Right ventricle myocardium inferior (tissue), 1 donor: ENCODE measurements around the gene IPPK. TPM values are rescaled to one million over a fixed set of nuclear protein-coding genes. Genes with fewer than 3 reads are reported as not detected.
"Not testable (repeated sequence)": the region's sequence is repeated elsewhere in the genome, so short reads cannot be mapped to it uniquely, and the experiment has no call there.

Source experiments
- ATAC-seq: fragments of 200-7000 bp; cut with Tn5 transposase; one replicate; pipeline ENCODE4 v1.9.1; 2020; ENCODE audit warnings: mild to moderate bottlenecking, moderate library complexity
- DNase-seq: peaks from one replicate; pipeline ENCODE4 v3.0.0; 2021; ENCODE audit errors: missing footprints
- intact Hi-C: fragments of 100-400 bp; cut with DNase I; formaldehyde crosslinking; loops from one replicate; pipeline ENCODE4 v1.11.0; 2022
- total RNA-seq: library from RNA; stranded (reverse); fragmentation: NEBNext Ultra II Directional; extraction: Animal tissue kit (Norgen Biotek cat#: 25700); gene quantifications from one replicate; pipeline ENCODE4 v1.2.1, GENCODE V29; 2021
- donor health status: DM: no; HTN: yes; CAD: no; lungs with severe emphysema.

The IPPK gene
- total RNA-seq, 1 donor from 2014 or later = 5.9 TPM

- ATAC-seq = peak; percentile 74
Observed at GRCh38 chr9:92610470-92611420, 59.2 kb downstream of the IPPK start.

DNA sequence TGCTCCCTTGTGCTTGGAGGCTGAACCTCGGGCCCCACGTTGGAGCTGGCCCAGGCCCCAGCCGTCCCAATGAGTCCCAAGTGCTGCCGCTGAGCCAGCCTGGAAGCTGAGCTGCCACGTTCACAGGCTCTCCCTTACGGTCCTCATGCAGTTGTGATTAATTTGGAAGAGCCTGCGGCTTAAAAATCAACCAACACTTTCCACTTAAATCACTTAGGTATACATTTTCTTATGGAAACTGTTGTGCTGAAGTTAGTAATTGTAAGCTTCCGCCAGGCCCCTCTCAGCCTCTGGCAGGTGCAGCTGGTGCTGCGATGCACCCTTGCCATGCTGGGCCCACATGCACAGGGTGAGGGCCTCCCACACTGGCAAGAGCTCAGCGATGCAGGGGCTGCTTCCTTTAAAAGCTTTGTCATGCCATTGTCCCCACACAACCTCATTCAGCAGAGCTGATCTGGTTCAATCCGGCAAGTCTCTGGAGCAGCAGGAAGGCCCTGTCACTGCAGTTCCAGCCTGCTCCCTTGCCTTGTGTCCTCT, 61.0 kb downstream of the IPPK start:
- ATAC-seq = peak; percentile 80
- DNase-seq = peak; percentile 80
- intact Hi-C loops = loop anchor here (5.0 to 10.0 kb wide), 2 partner anchors 74 to 127 kb away; partner anchors contain the start of genes ASPN and ECM2

More at GRCh38 chr9:92610470-92611420, 59.2 kb downstream of the IPPK start:
- intact Hi-C loops = loop anchor here (10.0 kb wide), 1 partner anchor 106 kb away; no protein-coding TSS in a partner anchor
- no peak for DNase-seq

GRCh38 chr9:92608241-92608908, 61.6 kb downstream of the IPPK start:
- intact Hi-C loops = loop anchor here (5.0 to 10.0 kb wide), 2 partner anchors 74 to 126 kb away; partner anchors contain the start of genes ASPN and ECM2
- ATAC-seq = no peak
- no peak for DNase-seq

- intact Hi-C loops = loop anchor here (5.0 to 10.0 kb wide), 2 partner anchors 73 to 125 kb away; partner anchors contain the start of genes ASPN and ECM2
- no peak for ATAC-seq
Observed at GRCh38 chr9:92607773-92608172, 62.2 kb downstream of the IPPK start.

DNA sequence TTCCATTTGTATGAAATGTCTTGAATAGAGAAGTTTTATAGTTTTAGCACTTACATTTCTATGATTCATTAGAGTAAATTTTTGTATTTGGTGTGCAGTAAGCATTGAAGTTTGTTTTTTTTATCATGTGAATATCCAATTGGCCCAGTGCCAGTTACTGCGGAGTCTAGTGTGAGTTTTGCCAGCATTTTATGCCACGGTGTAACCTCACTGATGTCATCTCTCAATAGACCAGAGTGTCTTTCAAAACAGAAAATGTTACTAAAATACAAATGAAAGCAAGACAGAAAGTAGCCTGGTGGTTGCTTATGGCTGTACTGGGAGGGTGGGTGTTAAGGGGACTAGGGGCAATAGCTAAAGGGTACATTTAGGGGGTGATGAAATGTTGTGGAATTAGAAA, 62.8 kb downstream of the IPPK start:
- intact Hi-C loops = loop anchor here (5.0 to 10.0 kb wide), 2 partner anchors 72 to 125 kb away; partner anchors contain the start of genes ASPN and ECM2
- DNase-seq = no peak
- ATAC-seq = peak; percentile 35

More at GRCh38 chr9:92607773-92608172, 62.2 kb downstream of the IPPK start:
- no peak for DNase-seq

- no peak for DNase-seq
- no peak for ATAC-seq
- intact Hi-C loops = loop anchor here (5.0 to 10.0 kb wide), 2 partner anchors 70 to 123 kb away; partner anchors contain the start of genes ASPN and ECM2
Observed at GRCh38 chr9:92605224-92605623, 64.7 kb downstream of the IPPK start.

DNA sequence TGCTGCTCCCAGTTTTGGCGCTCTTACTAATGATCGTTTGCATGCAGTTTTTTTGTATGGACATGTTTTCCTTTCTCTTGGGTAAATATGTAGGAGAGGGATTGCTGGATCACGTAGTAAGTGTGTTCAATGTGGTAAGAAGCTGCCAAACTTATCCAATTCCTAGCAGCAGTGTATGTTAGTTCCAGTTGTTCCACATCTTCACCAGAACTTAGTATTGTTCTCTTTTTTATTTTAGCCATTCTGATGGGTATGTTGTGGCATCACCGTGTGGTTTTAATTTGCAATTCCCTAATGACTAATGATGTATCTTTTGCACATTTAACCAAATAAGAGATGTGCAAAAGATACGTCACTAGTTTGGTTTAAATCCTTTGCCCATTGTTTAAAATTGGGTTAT, 65.9 kb downstream of the IPPK start:
- DNase-seq = no peak
- no peak for ATAC-seq
- intact Hi-C loops = loop anchor here (10.0 kb wide), 1 partner anchor 69 kb away; the partner anchor contains the start of gene ECM2

- no peak for ATAC-seq
- intact Hi-C loops = loop anchor here (10.0 kb wide), 1 partner anchor 68 kb away; the partner anchor contains the start of gene ECM2
- DNase-seq = no peak
Observed at GRCh38 chr9:92603100-92603499, 66.8 kb downstream of the IPPK start.

DNA sequence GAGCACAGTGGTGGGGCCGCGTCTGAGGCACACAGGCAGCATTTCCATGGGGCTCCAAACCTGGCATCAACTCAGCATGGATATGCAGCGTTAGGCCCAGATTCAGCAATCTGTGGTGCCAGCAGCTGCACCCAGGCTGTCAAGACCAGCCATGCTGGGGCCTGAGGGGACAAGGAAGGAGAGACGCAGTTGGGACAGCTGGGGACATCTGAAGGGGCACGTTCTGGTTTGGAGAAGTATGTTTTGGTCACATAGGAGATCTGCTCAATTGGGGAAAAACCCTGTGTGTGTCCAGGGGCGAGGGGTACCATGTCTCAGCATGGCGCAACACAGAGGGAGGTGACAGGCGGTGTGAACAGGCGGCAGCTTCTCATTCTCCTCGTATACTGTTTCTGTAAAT, 67.5 kb downstream of the IPPK start:
- DNase-seq = no peak
- intact Hi-C loops = loop anchor here (10.0 kb wide), 1 partner anchor 68 kb away; the partner anchor contains the start of gene ECM2
- no peak for ATAC-seq

DNA sequence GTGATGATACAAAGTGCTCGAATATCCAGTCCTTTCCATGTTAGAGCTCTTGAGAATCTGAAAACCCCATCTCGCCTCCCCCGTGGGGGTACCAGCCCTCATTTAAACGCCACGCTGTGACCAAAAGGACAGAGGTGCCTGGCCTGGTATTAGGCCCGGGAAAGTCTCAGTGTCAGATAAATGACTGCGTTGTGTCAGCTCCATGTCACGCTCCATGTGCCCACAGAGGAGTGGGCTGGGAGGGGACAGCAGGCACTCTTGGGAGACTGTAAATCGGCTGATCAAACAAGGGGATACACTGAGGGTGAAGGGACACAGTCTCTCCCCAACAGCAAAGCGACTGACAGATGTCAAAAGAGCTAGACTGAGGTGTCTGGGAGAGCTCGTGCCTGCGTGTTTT, 68.5 kb downstream of the IPPK start:
- no peak for DNase-seq
- intact Hi-C loops = loop anchor here (10.0 kb wide), 1 partner anchor 67 kb away; the partner anchor contains the start of gene ECM2
- no peak for ATAC-seq

- intact Hi-C loops = loop anchor here (10.0 kb wide), 1 partner anchor 66 kb away; the partner anchor contains the start of gene ECM2
- DNase-seq = no peak
Observed at GRCh38 chr9:92600462-92601261, 69.3 kb downstream of the IPPK start.

GRCh38 chr9:92599938-92600461, 69.9 kb downstream of the IPPK start:
- peak; percentile 30 for ATAC-seq
- DNase-seq = no peak
- intact Hi-C loops = loop anchor here (10.0 kb wide), 1 partner anchor 65 kb away; the partner anchor contains the start of gene ECM2

More at GRCh38 chr9:92600462-92601261, 69.3 kb downstream of the IPPK start:
- peak; percentile 62 for ATAC-seq

GRCh38 chr9:92598382-92598781, 71.5 kb downstream of the IPPK start:
- DNase-seq (no peak), ATAC-seq (peak; percentile 55)
- intact Hi-C loops = no loop called here

DNA sequence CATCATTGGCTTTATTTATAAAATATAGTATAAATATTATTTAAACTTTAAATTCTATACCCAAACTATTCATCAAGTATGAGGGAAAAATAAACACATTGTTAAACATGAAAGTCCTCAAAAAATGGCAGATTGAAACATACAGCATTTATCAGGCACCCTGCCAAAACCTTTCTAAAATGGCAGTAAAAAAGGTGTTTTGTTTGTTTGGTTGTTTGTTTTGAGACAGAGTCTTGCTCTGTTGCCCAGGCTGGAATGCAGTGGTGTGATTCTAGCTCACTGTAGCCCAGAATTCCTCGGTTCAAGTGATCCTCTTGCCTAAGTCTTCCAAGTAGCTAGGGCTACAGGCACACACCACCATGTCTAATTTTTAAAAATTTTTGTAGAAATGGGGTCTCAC, 74.0 kb downstream of the IPPK start:
- ATAC-seq = no peak
- DNase-seq = no peak
- intact Hi-C loops = no loop called here

GRCh38 chr9:92595075-92595474, 74.9 kb downstream of the IPPK start:
- DNase-seq, intact Hi-C loops, ATAC-seq: not testable (repeated sequence)

GRCh38 chr9:92592946-92593861, 76.7 kb downstream of the IPPK start:
- no peak for DNase-seq
- no peak for ATAC-seq
- intact Hi-C loops = no loop called here
